ENCODE measurements around the gene GATB.
"Not testable (repeated sequence)": the region's sequence is repeated elsewhere in the genome, so short reads cannot be mapped to it uniquely, and the experiment has no call there.

GATB gene

GRCh38 chr4:151743128-151743854 is 17.5 kb downstream of the GATB start:
- Mint-ChIP-seq H3K27ac (no peak overlapping the region), H3K4me1 (peaks cover 38% of the 10 kb centered on the region), H3K27me3 (ENCODE audit: low read depth, poor library complexity) (no peaks in the 10 kb centered on the region), H3K36me3 (ENCODE audit: low read depth) (peaks cover 34% of the 10 kb centered on the region), H3K9me3 (peaks cover 15% of the 10 kb centered on the region), H3K4me3 (no peak overlapping the region)
- no peak for DNase-seq
- no peak for TF ChIP-seq CTCF (IDR thresholded peaks at IDR 0.05)

GRCh38 chr4:151738720-151739517 is 21.9 kb downstream of the GATB start:
- Mint-ChIP-seq H3K36me3 (ENCODE audit: low read depth) (peaks cover 69% of the 10 kb centered on the region), H3K4me3 (no peak overlapping the region), H3K27ac (no peak overlapping the region), H3K27me3 (ENCODE audit: low read depth, poor library complexity) (no peaks in the 10 kb centered on the region), H3K9me3 (peaks cover 51% of the 10 kb centered on the region), H3K4me1 (peaks cover 6% of the 10 kb centered on the region)
- no peak for DNase-seq
- TF ChIP-seq CTCF (IDR thresholded peaks at IDR 0.05): no peak

GRCh38 chr4:151736852-151737251 is 24.0 kb downstream of the GATB start:
- H3K4me3 Mint-ChIP-seq; H3K27me3 Mint-ChIP-seq (ENCODE audit: low read depth, poor library complexity): not testable (repeated sequence)

GRCh38 chr4:151736361-151736760 is 24.4 kb downstream of the GATB start:
- Mint-ChIP-seq H3K27me3 (ENCODE audit: low read depth, poor library complexity) (no peaks in the 10 kb centered on the region), H3K27ac (no peak overlapping the region), H3K36me3 (ENCODE audit: low read depth) (peaks cover 79% of the 10 kb centered on the region), H3K4me1 (no peaks in the 10 kb centered on the region), H3K9me3 (peaks cover 66% of the 10 kb centered on the region), H3K4me3 (no peak overlapping the region)
- no peak for TF ChIP-seq CTCF (IDR thresholded peaks at IDR 0.05)
- DNase-seq: no peak

More at GRCh38 chr4:151736852-151737251, 24.0 kb downstream of the GATB start:
- H3K9me3 Mint-ChIP-seq: peaks cover 63% of the 10 kb centered on the region
- not testable (repeated sequence) for H3K27ac Mint-ChIP-seq, H3K4me1 Mint-ChIP-seq, DNase-seq
- H3K36me3 Mint-ChIP-seq (ENCODE audit: low read depth): peaks cover 82% of the 10 kb centered on the region

- not testable (repeated sequence) for H3K4me3 Mint-ChIP-seq; DNase-seq; H3K27ac Mint-ChIP-seq; H3K27me3 Mint-ChIP-seq (ENCODE audit: low read depth, poor library complexity)
- peaks cover 53% of the 10 kb centered on the region for H3K9me3 Mint-ChIP-seq
- peaks cover 22% of the 10 kb centered on the region for H3K4me1 Mint-ChIP-seq
- peaks cover 61% of the 10 kb centered on the region for H3K36me3 Mint-ChIP-seq (ENCODE audit: low read depth)
Observed at GRCh38 chr4:151731670-151732069, 29.1 kb downstream of the GATB start.

GRCh38 chr4:151729731-151730559 is 30.9 kb downstream of the GATB start:
- TF ChIP-seq CTCF (IDR thresholded peaks at IDR 0.05): no peak
- peak; percentile 22 for DNase-seq
- peak overlapping the region; percentile 62 for H3K27ac Mint-ChIP-seq
- H3K9me3 Mint-ChIP-seq: peaks cover 35% of the 10 kb centered on the region
- H3K27me3 Mint-ChIP-seq (ENCODE audit: low read depth, poor library complexity): no peaks in the 10 kb centered on the region
- peaks cover 44% of the 10 kb centered on the region for H3K36me3 Mint-ChIP-seq (ENCODE audit: low read depth)
- H3K4me3 Mint-ChIP-seq: no peak overlapping the region
- peaks cover 22% of the 10 kb centered on the region for H3K4me1 Mint-ChIP-seq
